Pulmonary artery endothelial cell (primary cell): ENCODE data around the gene UNC93A. TPM values are rescaled to one million over a fixed set of nuclear protein-coding genes. Genes with fewer than 3 reads are reported as not detected.
"Not testable (repeated sequence)": the region's sequence is repeated elsewhere in the genome, so short reads cannot be mapped to it uniquely, and the experiment has no call there.

Experiments
- DNase-seq: peaks from one replicate; pipeline ENCODE4 v3.0.0-alpha.2; 2011; ENCODE audit warnings: low read depth, low spot score
- total RNA-seq: library from RNA; depleted of rRNA; stranded (reverse); fragments of >200 nt; gene quantifications from 2 replicates; pipeline ENCODE4 v1.2.3, GENCODE V29; 2014

UNC93A gene
- total RNA-seq, 1 donor from 2014 or later: not detected

- no peak for DNase-seq
Observed at GRCh38 chr6:167270499-167271311, 20.4 kb upstream of the UNC93A start.

- DNase-seq: no peak
Observed at GRCh38 chr6:167272151-167272550, 19.0 kb upstream of the UNC93A start.

GRCh38 chr6:167272696-167273379 lies 18.3 kb upstream of the UNC93A start:
- DNase-seq: no peak

GRCh38 chr6:167274270-167274669 lies 16.8 kb upstream of the UNC93A start:
- DNase-seq: no peak

GRCh38 chr6:167275001-167275400 lies 16.1 kb upstream of the UNC93A start:
- no peak for DNase-seq

GRCh38 chr6:167275436-167275835 lies 15.7 kb upstream of the UNC93A start:
- DNase-seq: no peak

GRCh38 chr6:167276772-167277533 lies 14.2 kb upstream of the UNC93A start:
- no peak for DNase-seq

- DNase-seq: not testable (repeated sequence)
Observed at GRCh38 chr6:167278173-167278940, 12.8 kb upstream of the UNC93A start.

- DNase-seq: no peak
Observed at GRCh38 chr6:167279766-167280446, 11.2 kb upstream of the UNC93A start.

GRCh38 chr6:167280466-167280865 lies 10.6 kb upstream of the UNC93A start:
- not testable (repeated sequence) for DNase-seq

- DNase-seq: no peak
Observed at GRCh38 chr6:167282165-167282564, 8.9 kb upstream of the UNC93A start.

- DNase-seq: not testable (repeated sequence)
Observed at GRCh38 chr6:167284565-167284964, 6.5 kb upstream of the UNC93A start.

GRCh38 chr6:167285077-167285770 lies 5.9 kb upstream of the UNC93A start:
- DNase-seq: no peak

- DNase-seq: no peak
Observed at GRCh38 chr6:167287513-167288048, 3.5 kb upstream of the UNC93A start.

- DNase-seq: not testable (repeated sequence)
Observed at GRCh38 chr6:167288591-167289225, 2.4 kb upstream of the UNC93A start.

GRCh38 chr6:167289291-167289690 lies 1.8 kb upstream of the UNC93A start:
- not testable (repeated sequence) for DNase-seq

GRCh38 chr6:167291623-167292300 lies 647 bp downstream of the UNC93A start:
- no peak for DNase-seq

- DNase-seq: no peak
Observed at GRCh38 chr6:167292301-167293087, 1.4 kb downstream of the UNC93A start.
